GM13976 (cell line): ENCODE measurements around the gene AUTS2.

Experiments
- DNase-seq: peaks from one replicate; pipeline ENCODE4 v3.0.0; 2012; ENCODE audit warnings: low spot score
- CTCF ChIP-seq: IDR thresholded peaks from 2 replicates; pipeline ENCODE4 v1.5.1; 2012; ENCODE audit warnings: borderline replicate concordance, mild to moderate bottlenecking; ENCODE audit not compliant: insufficient read depth; ENCODE audit errors: extremely low read depth, missing control alignments, control extremely low read depth
- in situ Hi-C: fragments of 300-500 bp; cut with MboI; formaldehyde crosslinking; loops from one replicate; pipeline ENCODE4 v1.12.0; 2022; ENCODE audit warnings: low sequenced_read_pairs, mixed read lengths, inconsistent platforms; ENCODE audit not compliant: unreplicated experiment

AUTS2 gene

GRCh38 chr7:70387217-70387616 lies 788.9 kb downstream of the AUTS2 start:
- in situ Hi-C loops = no loop called here
- no peak for TF ChIP-seq CTCF
- DNase-seq = no peak

- DNase-seq = no peak
- in situ Hi-C loops = no loop called here
- no peak for TF ChIP-seq CTCF
Measured at GRCh38 chr7:70389531-70390151, 791.4 kb downstream of the AUTS2 start.

- TF ChIP-seq CTCF = no peak
- in situ Hi-C loops = no loop called here
- no peak for DNase-seq
Measured at GRCh38 chr7:70390251-70390650, 792.0 kb downstream of the AUTS2 start.

- no peak for TF ChIP-seq CTCF
- in situ Hi-C loops = no loop called here
- DNase-seq = no peak
Measured at GRCh38 chr7:70392256-70392876, 794.1 kb downstream of the AUTS2 start.

GRCh38 chr7:70392877-70393435 lies 794.7 kb downstream of the AUTS2 start:
- no peak for DNase-seq
- in situ Hi-C loops = no loop called here
- no peak for TF ChIP-seq CTCF

- no peak for TF ChIP-seq CTCF
- DNase-seq = no peak
- in situ Hi-C loops = no loop called here
Measured at GRCh38 chr7:70393956-70394355, 795.7 kb downstream of the AUTS2 start.
